Stimulated activated CD8-positive, alpha-beta memory T cell treated with anti-CD3 and anti-CD28 coated beads, Interleukin-4, amount 100 ng/mL, for 48 hours (primary cell): ENCODE data around the gene FGF18.

Source experiments
- DNase-seq: peaks from one replicate; pipeline ENCODE4 v3.0.0-alpha.2; 2020

FGF18 gene

GRCh38 chr5:171506951-171507350 lies 87.5 kb downstream of the FGF18 start:
- DNase-seq = no peak
